ENCODE measurements around the gene BLOC1S3. TPM values are rescaled to one million over a fixed set of nuclear protein-coding genes. Genes with fewer than 3 reads are reported as not detected.

BLOC1S3 gene
- total RNA-seq, 1 donor from 2014 or later: 16.9 TPM

DNA sequence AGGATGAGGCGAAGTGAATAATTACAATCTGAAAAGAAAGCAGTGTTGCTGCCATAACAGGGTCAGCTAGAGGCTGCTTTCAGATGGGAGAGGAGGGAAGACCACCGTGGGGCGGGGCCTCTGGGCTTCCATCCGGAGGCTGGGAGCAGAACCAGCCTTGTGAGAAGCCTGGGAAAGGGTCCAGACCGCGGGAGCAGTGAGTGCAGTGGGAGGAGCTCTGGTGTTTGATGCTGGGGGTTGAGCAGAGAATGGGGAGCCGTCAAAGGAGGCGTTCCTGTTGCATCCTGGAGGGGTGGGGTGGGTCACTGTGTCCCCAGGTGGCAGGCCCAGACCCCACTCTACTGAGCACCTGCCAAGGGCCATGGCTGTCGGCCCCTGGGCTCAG is 35.9 kb upstream of the BLOC1S3 start:
- H3K4me1 Mint-ChIP-seq (ENCODE audit: unreplicated experiment): peaks cover 3% of the 10 kb centered on the region
- no peaks in the 10 kb centered on the region for H3K27me3 Mint-ChIP-seq (ENCODE audit: unreplicated experiment)
- H3K36me3 Mint-ChIP-seq (ENCODE audit: unreplicated experiment): peaks cover 14% of the 10 kb centered on the region
- H3K27ac Mint-ChIP-seq (ENCODE audit: unreplicated experiment): peak overlapping the region; percentile 18
- no peak overlapping the region for H3K4me3 Mint-ChIP-seq (ENCODE audit: unreplicated experiment)
- TF ChIP-seq CTCF (IDR thresholded peaks at IDR 0.05): no peak
- DNase-seq (ENCODE audit: extremely low spot score, unreplicated experiment): no peak
- no peaks in the 10 kb centered on the region for H3K9me3 Mint-ChIP-seq (ENCODE audit: unreplicated experiment)

DNA sequence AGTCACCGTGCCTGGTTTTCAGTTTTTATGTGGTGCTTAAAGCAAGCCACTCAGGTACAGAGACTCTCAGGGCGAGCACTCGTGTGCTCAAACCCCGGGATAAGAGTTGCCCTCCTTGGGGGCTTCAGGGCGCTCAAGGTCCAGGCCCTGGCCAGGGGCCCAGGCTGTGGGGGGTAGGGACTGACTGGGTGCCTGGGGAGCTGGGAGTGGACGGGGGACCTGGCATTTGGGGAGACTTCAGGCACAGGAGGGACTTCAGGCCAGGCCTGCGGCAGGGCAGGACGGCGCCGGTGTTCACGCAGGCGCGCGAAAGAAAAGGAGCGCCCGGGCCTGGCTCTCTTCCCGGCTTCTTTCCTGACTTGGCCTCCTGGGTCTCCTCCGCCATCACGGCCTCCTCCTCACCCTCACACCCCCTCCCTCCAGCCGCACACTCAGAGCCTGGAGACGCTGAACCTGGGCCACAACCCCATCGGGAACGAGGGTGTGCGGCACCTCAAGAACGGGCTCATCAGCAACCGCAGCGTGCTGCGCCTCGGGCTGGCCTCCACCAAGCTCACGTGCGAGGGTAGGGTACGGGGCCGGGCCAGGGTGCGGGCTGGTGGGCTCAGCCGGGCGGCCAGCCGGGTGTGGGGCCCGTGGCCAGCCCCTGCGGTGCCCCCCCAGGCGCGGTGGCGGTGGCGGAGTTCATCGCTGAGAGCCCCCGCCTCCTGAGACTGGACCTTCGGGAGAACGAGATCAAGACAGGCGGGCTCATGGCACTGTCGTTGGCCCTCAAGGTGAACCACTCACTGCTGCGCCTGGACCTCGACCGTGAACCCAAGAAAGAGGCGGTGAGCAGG is 33.9 kb upstream of the BLOC1S3 start:
- Mint-ChIP-seq H3K4me1 (ENCODE audit: unreplicated experiment) (no peaks in the 10 kb centered on the region), H3K36me3 (ENCODE audit: unreplicated experiment) (peaks cover 16% of the 10 kb centered on the region), H3K9me3 (ENCODE audit: unreplicated experiment) (no peaks in the 10 kb centered on the region), H3K4me3 (ENCODE audit: unreplicated experiment) (no peak overlapping the region), H3K27me3 (ENCODE audit: unreplicated experiment) (no peaks in the 10 kb centered on the region), H3K27ac (ENCODE audit: unreplicated experiment) (no peak overlapping the region)
- DNase-seq (ENCODE audit: extremely low spot score, unreplicated experiment): no peak
- no peak for TF ChIP-seq CTCF (IDR thresholded peaks at IDR 0.05)

- no peak overlapping the region for H3K27ac Mint-ChIP-seq (ENCODE audit: unreplicated experiment)
- H3K36me3 Mint-ChIP-seq (ENCODE audit: unreplicated experiment): peaks cover 16% of the 10 kb centered on the region
- no peaks in the 10 kb centered on the region for H3K9me3 Mint-ChIP-seq (ENCODE audit: unreplicated experiment)
- no peak for DNase-seq (ENCODE audit: extremely low spot score, unreplicated experiment)
- H3K4me1 Mint-ChIP-seq (ENCODE audit: unreplicated experiment): peaks cover 2% of the 10 kb centered on the region
- TF ChIP-seq CTCF (IDR thresholded peaks at IDR 0.05): no peak
- H3K4me3 Mint-ChIP-seq (ENCODE audit: unreplicated experiment): no peak overlapping the region
- H3K27me3 Mint-ChIP-seq (ENCODE audit: unreplicated experiment): no peaks in the 10 kb centered on the region
These were observed 33.1 kb upstream of the BLOC1S3 start for GRCh38 chr19:45145270-45146189.

DNA sequence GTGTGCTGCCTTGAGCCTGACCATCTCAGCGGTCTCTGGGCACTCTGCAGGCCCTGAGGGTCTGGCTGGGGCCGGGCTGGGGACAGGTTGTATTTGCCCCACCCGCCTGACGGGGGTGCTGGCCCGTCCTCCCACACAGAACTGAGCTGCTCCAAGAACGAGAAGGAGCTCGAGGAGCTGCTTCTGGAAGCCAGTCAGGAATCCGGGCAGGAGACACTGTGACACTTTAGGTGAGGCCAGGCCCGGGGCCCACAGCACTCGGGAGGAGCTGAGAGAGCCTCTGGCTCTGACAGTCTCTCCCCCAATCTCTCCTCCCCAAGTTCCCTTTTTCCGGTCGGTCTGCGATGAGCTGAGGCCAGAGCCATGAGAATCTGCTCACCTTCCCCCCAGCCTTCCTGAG is 32.3 kb upstream of the BLOC1S3 start:
- DNase-seq (ENCODE audit: extremely low spot score, unreplicated experiment): no peak
- H3K36me3 Mint-ChIP-seq (ENCODE audit: unreplicated experiment): peaks cover 14% of the 10 kb centered on the region
- no peak overlapping the region for H3K4me3 Mint-ChIP-seq (ENCODE audit: unreplicated experiment)
- H3K9me3 Mint-ChIP-seq (ENCODE audit: unreplicated experiment): no peaks in the 10 kb centered on the region
- peaks cover 9% of the 10 kb centered on the region for H3K4me1 Mint-ChIP-seq (ENCODE audit: unreplicated experiment)
- no peak for TF ChIP-seq CTCF (IDR thresholded peaks at IDR 0.05)
- H3K27me3 Mint-ChIP-seq (ENCODE audit: unreplicated experiment): no peaks in the 10 kb centered on the region
- no peak overlapping the region for H3K27ac Mint-ChIP-seq (ENCODE audit: unreplicated experiment)

- Mint-ChIP-seq H3K4me1 (ENCODE audit: unreplicated experiment) (peaks cover 9% of the 10 kb centered on the region), H3K4me3 (ENCODE audit: unreplicated experiment) (no peak overlapping the region), H3K36me3 (ENCODE audit: unreplicated experiment) (peaks cover 10% of the 10 kb centered on the region), H3K9me3 (ENCODE audit: unreplicated experiment) (no peaks in the 10 kb centered on the region), H3K27ac (ENCODE audit: unreplicated experiment) (no peak overlapping the region), H3K27me3 (ENCODE audit: unreplicated experiment) (no peaks in the 10 kb centered on the region)
- TF ChIP-seq CTCF (IDR thresholded peaks at IDR 0.05): no peak
- DNase-seq (ENCODE audit: extremely low spot score, unreplicated experiment): no peak
These were observed 31.8 kb upstream of the BLOC1S3 start for GRCh38 chr19:45146741-45147205.

Data from osteocyte (in vitro differentiated cells).